Testis (tissue), 2 donors: ENCODE results near the gene RASL10A.

ENCODE experiments used
- CTCF ChIP-seq, 3 experiments: fragments of 450-650 bp in 2 of 3; fragments of 200-600 bp in 1 of 3; sonication (generic) in 1 of 3; IDR thresholded peaks; one replicate each; pipeline ENCODE4 v1.5.1; 2016 to 2019; ENCODE audit warnings: antibody characterized with exemption in 3 of 3, mild to moderate bottlenecking in 2 of 3, moderate library complexity in 1 of 3
- POLR2A ChIP-seq: fragments of 450-650 bp; IDR thresholded peaks from one replicate; pipeline ENCODE4 v1.6.1; 2017; ENCODE audit warnings: antibody characterized with exemption, mild to moderate bottlenecking, moderate library complexity

DNA sequence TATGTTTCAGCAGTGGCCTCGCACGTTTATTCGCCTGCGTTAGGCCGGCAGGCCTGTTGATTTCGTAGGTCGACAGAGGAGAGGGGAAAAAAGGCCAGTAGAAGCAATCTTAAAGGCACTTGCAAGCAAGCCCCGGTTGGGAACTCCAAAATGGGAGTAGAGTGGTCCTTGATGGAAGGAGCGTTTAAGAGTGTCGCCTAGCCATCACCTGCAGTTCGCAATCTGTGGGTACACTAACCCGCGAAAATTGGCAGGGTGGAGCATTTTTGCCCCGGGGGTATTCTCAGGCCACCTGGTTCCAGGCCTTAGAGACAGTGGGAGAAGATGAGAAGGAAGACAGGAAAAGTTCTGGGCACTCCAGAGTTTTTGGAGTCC, 46.3 kb downstream of the RASL10A start:
- no peak for TF ChIP-seq CTCF (IDR thresholded peaks at IDR 0.05)
- no peak for TF ChIP-seq POLR2A
